Esophagus squamous epithelium (tissue), 5 donors: ENCODE data around the gene CD180. TPM values are rescaled to one million over a fixed set of nuclear protein-coding genes. Genes with fewer than 3 reads are reported as not detected.

Experiments
- DNase-seq: peaks from one replicate; lab custom pipeline; 2025; lab: John Stamatoyannopoulos, UW
- H3K27ac ChIP-seq, 4 donors: fragments of 200-600 bp; sonication (generic); one replicate each; pipeline ENCODE4 v1.5.1; 2016 to 2019; ENCODE audit warnings: mild to moderate bottlenecking in 1 of 4
- H3K27me3 ChIP-seq, 4 donors: fragments of 200-600 bp; sonication (generic); 1 replicate in 3 of 4; 2 replicates in 1 of 4; pipeline versions ENCODE4 v1.5.1 to v1.6.0; 2017 to 2021; ENCODE audit warnings: antibody characterized with exemption in 1 of 4
- H3K36me3 ChIP-seq, 3 donors: fragments of 200-600 bp; sonication (generic); one replicate each; pipeline ENCODE4 v1.5.1; 2016 to 2019
- H3K4me1 ChIP-seq, 3 donors: fragments of 200-600 bp; sonication (generic); one replicate each; pipeline ENCODE4 v1.5.1; 2017 to 2019
- H3K4me3 ChIP-seq, 4 donors: fragments of 200-600 bp; sonication (generic); 1 replicate in 3 of 4; 2 replicates in 1 of 4; pipeline ENCODE4 v1.5.1; 2016 to 2019; ENCODE audit warnings: mild to moderate bottlenecking in 2 of 4, moderate library complexity in 1 of 4
- H3K9me3 ChIP-seq, 3 donors: fragments of 200-600 bp; sonication (generic); one replicate each; pipeline ENCODE4 v1.5.1; 2016 to 2019
- CTCF ChIP-seq, 6 experiments: fragments of 450-650 bp in 4 of 6; fragments of 200-600 bp in 2 of 6; sonication (generic) in 2 of 6; IDR thresholded peaks; one replicate each; pipeline ENCODE4 v1.5.1; 2016 to 2019; ENCODE audit warnings: antibody characterized with exemption in 6 of 6, mild to moderate bottlenecking in 4 of 6, moderate library complexity in 4 of 6
- POLR2A ChIP-seq, 4 donors: fragments of 450-650 bp; IDR thresholded peaks; one replicate each; pipeline ENCODE4 v1.6.1; 2017; ENCODE audit warnings: antibody characterized with exemption in 4 of 4, mild to moderate bottlenecking in 4 of 4, moderate library complexity in 3 of 4
- WGBS, 2 donors: methylation state at CpG; one replicate each; pipeline ENCODE4 v1.1.5; 2018; 5-methylcytosine and 5-hydroxymethylcytosine counted together
- intact Hi-C: fragments of 100-400 bp; cut with DNase I; formaldehyde crosslinking; loops from one replicate; pipeline ENCODE4 v1.15.0; 2022
- total RNA-seq, 4 donors: library from RNA; depleted of rRNA; stranded (reverse); fragments of >200 nt; gene quantifications; one replicate each; pipeline ENCODE4 v1.1.0, GENCODE V29; 2016
- donor health status: DM: yes; HTN: yes; CAD: no.

CD180 gene
- total RNA-seq, 4 donors from 2014 or later = 0.13 to 1.3 (median 0.95) TPM; not detected in 1

GRCh38 chr5:67221487-67222242 lies 25.1 kb upstream of the CD180 start:
- no peaks in the 10 kb centered on the region for H3K9me3 ChIP-seq
- H3K27me3 ChIP-seq = no peaks in the 10 kb centered on the region
- H3K27ac ChIP-seq = peak overlapping the region in 2 of 4 donors; percentile 21 to 47
- intact Hi-C loops = no loop called here
- H3K4me1 ChIP-seq = peaks cover 0 to 5% (median 0%) of the 10 kb centered on the region in 3 donors
- TF ChIP-seq POLR2A (IDR thresholded peaks at IDR 0.05) = no peak
- TF ChIP-seq CTCF (IDR thresholded peaks at IDR 0.05) = no peak
- no peak for DNase-seq
- no peaks in the 10 kb centered on the region for H3K36me3 ChIP-seq
- no peak overlapping the region for H3K4me3 ChIP-seq
- WGBS, 2 donors = 71 to 76% methylated on average over 8 to 9 of the region's 9 CpGs

- Histone ChIP-seq H3K9me3 (no peaks in the 10 kb centered on the region), H3K36me3 (no peaks in the 10 kb centered on the region), H3K27me3 (no peaks in the 10 kb centered on the region), H3K4me3 (peak overlapping the region in 1 of 4 donors; percentile 47), H3K4me1 (peaks cover 0 to 24% (median 4%) of the 10 kb centered on the region in 3 donors), H3K27ac (peak overlapping the region in 3 of 4 donors; percentile 56 to 88 (median 74))
- DNase-seq = no peak
- intact Hi-C loops = no loop called here
- 87 to 100% methylated on average over 1 of the region's 1 CpG for WGBS, 2 donors
- no peak for TF ChIP-seq POLR2A (IDR thresholded peaks at IDR 0.05)
- TF ChIP-seq CTCF (IDR thresholded peaks at IDR 0.05) = no peak
Observed at GRCh38 chr5:67216564-67216963, 20.0 kb upstream of the CD180 start.

DNA sequence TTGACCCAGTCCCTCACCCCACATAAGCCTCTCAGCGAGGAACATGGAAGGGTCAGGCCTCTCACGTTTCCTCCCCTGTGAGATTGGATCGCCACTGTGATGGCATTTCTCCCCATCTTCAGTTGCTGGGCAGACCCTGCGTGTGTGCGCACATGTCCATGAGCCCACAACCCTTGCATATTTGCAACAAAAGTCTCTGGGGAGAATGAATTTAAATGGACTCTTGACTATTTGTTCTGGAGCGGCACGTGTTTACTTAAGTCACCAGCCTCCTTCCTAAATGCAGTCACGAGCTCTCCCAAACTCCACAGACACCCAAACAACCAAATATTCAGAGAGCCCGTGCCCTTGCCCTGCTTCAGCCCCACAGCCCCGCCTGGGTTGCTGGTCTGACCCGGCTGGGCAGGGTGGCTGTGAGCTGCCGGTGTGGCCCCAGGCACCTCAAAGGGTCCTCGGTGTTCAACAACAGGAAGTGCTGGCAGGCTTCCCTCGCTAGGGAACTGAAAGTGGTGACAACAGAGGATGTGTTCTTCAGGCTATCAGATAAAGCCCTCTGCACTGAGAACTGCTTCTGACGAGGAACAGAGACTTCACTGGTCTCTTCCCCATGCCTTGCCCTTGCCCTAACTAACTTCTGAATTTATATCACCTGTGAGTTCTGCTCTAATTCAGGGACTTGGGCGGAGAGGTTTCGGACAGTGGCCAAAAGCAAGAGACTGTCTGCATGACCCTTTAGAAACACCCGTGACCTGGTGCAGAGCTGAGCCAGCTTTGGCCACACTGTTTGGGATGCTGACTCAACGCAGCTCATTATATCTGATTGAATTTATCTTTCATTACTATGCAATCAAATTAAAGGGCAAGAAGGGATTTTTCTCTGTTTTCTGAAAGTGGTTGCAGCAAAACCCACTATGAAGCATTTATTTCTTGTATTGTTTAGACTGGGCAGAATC lies 19.2 kb upstream of the CD180 start:
- H3K4me3 ChIP-seq = peak overlapping the region in 1 of 4 donors; percentile 47
- WGBS, 2 donors = 43 to 60% methylated on average over 15 to 16 of the region's 19 CpGs
- intact Hi-C loops = no loop called here
- H3K27ac ChIP-seq = peak overlapping the region; percentile 41 to 88 (median 65)
- TF ChIP-seq POLR2A (IDR thresholded peaks at IDR 0.05) = peak in 2 of 4 donors; percentile 38 to 63
- peak in 1 of 6 experiments; percentile 8 for TF ChIP-seq CTCF (IDR thresholded peaks at IDR 0.05)
- DNase-seq = peak; percentile 55
- H3K27me3 ChIP-seq = no peaks in the 10 kb centered on the region
- H3K4me1 ChIP-seq = peaks cover 0 to 24% (median 4%) of the 10 kb centered on the region in 3 donors
- H3K36me3 ChIP-seq = no peaks in the 10 kb centered on the region
- H3K9me3 ChIP-seq = no peaks in the 10 kb centered on the region

GRCh38 chr5:67214707-67215447 lies 18.3 kb upstream of the CD180 start:
- Histone ChIP-seq H3K4me3 (no peak overlapping the region), H3K27me3 (no peaks in the 10 kb centered on the region), H3K27ac (peak overlapping the region; percentile 41 to 88 (median 65)), H3K36me3 (no peaks in the 10 kb centered on the region), H3K9me3 (no peaks in the 10 kb centered on the region), H3K4me1 (peaks cover 0 to 24% (median 4%) of the 10 kb centered on the region in 3 donors)
- DNase-seq = no peak
- intact Hi-C loops = no loop called here
- WGBS, 2 donors = 87 to 97% methylated on average over 9 to 12 of the region's 12 CpGs
- TF ChIP-seq POLR2A (IDR thresholded peaks at IDR 0.05) (no peak), CTCF (IDR thresholded peaks at IDR 0.05) (no peak)
